ENCODE data around the gene OTUD4.
A peak's percentile ranks its signal among the peaks of the same experiment; 100 is the strongest.
"Not testable (repeated sequence)": the region's sequence is repeated elsewhere in the genome, so short reads cannot be mapped to it uniquely, and the experiment has no call there.

Gene OTUD4

DNA sequence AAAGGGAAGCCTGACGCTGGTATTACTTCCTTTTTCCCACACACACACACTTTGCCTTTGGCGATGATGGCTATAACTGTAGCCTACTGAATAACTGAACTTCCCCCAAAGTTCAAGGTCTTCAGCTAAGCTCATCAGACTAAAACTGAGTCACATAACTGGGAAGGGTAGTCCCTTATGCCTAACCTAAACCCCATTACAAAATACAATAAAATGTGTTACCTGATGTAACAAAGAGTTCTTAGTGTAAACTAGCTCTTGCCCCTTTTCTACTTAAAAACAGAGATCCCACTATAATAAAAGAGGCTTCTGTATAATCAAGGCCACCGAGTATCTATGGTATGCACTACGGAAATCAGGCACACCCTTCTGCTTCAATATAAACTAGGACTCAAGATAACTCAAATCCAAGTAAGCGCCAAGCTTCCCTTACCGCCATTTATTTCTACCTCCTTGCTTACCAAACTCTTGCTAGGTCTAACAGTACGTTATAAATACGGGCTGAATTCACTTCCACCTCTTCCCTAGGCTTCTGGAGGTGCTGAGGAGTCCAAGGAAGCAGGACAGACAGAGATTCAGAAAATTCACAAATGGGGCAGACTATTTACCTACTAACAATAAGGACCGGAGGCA is 2.4 kb downstream of the OTUD4 start:
- no peak for FAIRE-seq

DNA sequence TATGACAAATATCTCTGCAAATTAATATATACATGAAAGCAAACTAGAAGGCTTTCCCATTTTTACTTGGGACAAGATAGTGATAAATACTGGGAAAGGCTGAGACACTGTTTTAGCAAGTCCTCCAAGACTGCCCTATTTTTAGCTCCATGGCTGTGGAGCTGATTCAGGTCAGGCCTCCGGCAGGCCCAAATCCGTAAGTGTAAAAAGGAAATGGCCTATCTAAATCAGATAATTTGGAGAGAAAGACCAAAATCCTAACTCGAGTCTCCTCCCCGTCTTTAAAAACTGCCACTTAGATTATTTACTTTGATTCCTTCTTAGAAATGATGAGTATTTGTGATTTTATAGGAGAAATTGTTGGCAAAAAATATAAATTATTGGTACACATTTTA is 2.9 kb downstream of the OTUD4 start:
- FAIRE-seq = no peak

DNA sequence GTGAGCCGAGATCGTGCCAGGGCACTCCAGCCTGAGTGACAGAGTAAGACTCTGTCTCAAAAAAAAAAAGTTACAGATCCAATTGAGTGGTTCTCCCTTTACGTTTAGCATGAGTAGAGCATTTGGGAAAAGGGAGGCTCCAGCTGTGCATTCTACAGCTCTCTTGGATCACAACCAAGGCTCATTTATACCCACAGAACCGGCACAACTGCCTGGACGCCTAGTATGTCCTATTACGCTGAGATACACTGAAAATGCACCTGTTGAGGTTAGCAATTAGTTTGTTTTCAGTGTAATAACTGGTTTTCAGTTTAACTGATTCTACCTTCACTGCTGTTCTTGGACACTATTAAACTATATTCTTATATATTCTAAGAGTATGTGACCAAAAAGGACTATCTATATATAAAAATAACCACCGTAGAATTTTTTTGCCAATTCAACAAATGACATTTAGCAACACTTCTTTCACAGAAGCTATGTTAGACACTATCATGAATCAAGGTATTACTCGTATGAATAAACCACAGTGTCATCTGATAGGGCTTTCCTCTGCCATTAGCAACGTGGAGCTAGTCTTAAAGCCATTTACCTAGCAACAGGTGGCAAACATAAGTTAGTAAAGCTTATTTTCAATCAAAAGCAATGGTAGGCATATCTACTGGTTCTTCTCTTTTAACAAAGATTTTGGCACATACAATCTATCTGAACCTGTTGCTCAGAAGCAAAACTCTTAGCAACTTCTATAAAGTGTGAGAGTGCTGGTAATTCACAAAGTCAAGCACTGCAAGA is 3.6 kb downstream of the OTUD4 start:
- no peak for FAIRE-seq

DNA sequence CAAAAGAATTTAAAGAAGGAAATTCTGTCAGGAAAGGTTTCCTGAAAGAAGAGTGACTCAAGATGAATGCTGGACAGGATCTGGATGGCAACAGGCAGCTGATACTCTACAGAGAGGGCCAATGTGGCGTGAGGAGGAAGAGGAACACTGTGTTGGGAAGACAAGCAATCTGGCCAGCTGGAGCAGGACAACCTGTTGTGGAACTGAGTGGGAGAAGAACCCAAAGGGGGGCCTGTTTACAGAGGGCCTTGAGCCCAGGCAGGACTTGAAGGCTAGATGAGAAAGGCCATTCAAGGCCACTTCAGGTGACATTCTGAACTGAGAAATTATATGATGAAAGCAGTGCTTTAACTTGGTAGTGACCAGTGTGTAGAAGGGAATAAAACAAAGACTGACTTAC is 8.5 kb downstream of the OTUD4 start:
- no peak for FAIRE-seq

DNA sequence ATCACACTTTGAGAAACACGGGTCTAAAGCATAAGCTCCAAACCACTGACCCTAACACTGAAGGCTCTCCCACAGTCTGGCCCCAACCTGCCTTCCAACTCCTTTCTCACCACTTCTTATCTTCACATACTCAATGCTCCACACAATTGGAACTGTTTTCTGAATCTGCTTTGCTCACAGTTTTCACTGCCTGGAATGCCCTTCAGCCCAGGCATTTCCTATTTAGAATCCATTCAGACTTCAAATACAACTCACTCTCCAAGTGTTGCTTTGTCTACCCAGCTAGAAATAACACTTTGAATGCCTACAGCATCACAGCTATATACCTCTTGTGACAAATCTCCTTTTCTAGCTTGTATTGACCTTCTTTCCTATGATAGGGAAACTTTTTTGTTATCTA is 10.2 kb downstream of the OTUD4 start:
- FAIRE-seq = no peak

DNA sequence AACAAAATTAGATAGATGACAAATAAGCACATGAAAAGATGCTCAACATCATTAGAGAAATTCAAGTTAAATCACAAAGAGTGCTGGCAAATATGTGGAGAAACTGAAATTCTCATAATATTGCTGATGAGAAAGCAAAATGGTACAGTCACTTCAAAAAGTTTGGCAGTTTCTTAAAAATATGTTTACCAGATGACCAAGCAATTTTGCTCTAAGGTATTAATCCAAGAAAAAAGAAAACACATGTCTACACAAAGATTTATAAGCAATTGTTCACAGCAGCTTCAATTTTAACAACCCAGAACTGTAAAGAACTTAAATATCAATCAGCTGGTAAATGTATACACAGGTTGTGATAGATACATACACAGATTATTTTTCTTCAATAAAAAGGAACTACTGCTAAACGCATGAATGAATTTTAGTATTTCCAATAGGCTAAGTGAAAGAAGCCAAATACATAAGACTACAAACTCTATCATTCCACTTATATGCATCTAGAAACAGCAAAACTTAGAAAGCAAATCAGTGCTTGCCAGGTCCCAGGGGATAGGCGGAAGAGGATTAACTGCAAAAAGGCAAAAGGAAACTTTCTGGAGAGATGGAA is 11.7 kb downstream of the OTUD4 start:
- no peak for FAIRE-seq

DNA sequence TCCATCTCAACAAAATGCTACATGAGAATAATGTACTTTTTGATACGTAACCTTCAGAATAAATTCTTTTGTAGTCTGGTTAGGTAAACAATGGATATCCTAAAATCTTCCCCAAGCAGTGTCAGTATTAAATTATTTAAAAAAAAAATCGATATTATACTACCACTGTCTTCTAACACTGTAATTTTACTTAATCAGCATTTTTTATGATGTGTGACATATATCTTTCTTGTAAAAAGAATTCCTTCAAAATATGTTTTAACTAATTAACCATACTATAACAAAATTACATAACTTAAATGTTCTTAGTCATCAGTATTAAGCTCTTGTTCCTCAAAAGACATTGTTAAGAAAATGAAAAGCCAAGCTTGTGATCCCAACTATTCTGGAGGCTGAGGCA is 12.5 kb downstream of the OTUD4 start:
- peak; percentile 27 for FAIRE-seq

DNA sequence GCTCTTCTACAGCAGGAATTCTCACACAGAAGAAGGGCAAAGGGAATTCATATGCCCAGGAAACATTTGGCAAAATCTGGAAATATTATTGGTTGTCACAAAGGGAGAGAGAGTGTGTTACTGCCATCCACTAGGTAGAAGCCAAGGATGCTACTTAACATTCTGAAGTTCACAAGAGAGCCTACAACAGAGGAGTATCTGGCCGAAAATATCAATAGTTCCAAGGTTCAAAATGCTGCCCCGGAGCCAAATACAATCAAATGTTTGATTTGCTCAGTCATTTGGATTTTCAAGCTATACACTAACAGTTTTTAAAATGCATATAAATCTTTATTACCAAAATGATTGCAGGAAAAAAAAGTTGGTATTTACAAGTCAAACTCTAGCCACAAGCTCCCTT is 18.8 kb downstream of the OTUD4 start:
- FAIRE-seq = no peak

DNA sequence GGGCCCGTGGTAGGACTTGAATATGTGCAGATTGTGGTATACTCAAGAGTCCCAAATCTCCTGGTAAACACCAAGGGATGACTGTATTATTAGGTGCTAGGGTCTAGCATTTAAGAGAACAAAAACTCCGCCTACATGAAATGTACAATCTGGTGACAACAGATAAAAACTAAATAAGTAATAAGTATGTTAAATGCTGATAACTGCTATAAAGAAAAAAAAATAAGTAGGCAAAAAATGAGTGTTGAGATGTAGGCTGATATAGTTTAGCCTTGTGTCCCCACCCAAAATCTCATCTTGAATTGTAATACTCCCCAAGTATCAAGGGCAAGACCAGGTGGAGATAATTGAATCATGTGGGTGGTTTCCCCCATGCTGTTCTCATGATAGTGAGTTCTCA is 23.4 kb downstream of the OTUD4 start:
- FAIRE-seq = no peak

DNA sequence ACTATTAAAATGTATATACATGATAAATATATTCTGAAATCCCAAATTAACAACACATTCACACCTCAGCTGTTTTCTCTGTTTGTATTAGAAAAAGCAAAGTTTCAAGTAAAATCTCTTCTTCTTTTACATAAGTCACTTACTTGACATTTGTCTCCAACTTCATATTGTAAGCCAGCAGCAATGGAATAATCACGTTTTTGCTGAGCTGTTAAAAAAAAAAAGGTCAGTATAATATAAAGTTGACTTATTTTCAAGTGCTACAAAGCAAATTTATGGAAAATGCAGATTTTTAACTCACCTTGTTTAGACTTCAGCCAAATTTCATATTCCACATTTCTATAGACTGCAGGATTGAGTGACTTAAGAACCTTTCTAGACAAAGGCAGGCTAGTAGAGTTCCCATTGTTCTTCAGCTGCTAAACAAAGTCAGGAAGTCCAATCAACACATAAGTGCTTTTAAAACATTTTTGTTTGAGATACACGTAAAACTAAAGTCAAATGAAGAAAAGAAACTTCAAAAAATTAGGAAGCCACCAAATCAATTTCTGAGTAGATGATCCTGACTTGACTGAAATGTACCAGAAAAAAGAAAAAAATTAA is 25.0 kb downstream of the OTUD4 start:
- FAIRE-seq = no peak

DNA sequence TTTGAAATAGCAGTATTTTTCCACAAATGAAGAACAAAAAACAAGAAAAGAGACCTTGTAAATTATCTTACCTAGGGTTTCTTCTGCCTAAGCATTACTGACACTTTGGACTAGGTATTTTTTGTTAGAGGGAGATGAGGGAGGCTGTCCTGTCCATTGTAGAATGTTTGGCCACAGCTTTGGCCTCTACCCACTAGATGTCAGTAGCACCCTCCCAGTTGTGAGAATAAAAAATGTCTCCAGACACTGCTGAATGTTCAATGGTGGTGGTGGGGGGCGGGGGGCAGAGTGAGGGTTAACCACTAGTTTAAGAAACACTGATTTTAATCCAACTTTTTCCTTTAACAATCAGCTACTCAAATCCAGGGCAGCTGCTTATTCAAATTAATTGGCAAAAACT is 25.8 kb downstream of the OTUD4 start:
- FAIRE-seq = no peak

DNA sequence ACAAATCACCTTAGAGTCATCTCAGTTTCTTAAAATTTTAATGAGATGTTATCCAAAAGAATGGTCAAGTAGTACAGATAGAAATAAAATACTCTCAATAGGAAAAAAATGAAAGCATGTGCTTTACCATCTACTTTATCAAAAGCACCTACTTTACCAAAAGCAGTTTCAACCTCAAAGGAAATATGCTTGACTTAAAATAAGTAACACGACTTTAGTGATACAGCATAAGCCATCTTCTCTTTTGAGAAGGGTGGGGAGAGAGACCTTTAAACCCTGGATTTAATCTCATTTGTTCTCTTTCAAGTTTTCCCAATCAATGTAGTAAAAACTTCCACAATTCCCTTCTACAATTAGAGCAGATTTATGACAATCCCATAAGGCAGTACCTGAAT is 26.5 kb downstream of the OTUD4 start:
- FAIRE-seq = no peak

DNA sequence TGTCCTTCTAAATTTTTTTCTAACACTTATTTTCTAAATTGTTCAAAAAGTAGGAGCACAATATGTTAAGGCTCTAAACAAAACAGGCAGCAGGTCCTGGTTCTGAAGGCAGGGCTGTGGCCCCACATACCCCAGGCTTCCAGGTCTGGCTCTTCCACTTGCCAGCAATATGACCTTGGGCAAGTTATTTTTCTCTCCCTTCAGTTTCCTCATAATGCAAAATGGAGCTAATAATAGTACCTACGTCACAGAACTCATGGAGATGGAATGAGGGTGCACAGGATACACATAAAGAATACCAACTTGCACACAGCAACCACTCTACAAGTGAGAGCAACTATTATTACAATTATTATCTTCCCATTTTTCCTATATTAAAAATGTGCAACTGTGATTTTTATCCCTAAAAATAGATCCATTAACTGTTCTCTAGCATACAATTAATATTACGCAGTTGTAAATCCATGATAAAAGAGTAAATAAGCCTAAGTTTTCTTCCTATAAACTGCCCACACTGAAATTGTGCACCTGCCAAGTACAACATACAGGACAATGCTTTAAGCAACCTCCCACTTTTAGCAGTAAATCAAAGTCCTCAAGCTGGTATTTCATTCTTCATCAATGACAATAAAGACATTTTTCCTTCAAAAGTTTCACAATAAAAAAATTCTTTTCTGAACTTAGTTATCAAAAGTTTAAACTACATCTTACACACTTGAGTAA is 27.0 kb downstream of the OTUD4 start:
- no peak for FAIRE-seq

DNA sequence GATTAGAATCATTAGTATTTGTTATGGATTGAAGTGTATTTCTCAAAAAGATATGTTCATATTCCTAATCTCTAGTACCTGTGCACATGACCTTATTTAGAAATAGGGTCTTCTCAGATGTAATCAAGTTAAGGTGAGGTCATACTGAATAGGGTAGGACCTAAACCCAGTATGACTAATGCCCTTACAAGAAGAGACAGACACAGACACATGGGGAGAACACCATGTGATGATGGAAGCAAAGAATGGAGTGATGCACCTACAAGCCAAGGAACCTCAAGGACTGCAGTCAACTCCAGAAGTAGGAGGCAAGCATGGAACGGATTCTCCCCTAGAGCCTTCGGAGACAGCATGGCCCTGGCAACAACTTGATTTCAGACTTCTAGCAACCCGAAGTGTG is 31.4 kb downstream of the OTUD4 start:
- no peak for FAIRE-seq

DNA sequence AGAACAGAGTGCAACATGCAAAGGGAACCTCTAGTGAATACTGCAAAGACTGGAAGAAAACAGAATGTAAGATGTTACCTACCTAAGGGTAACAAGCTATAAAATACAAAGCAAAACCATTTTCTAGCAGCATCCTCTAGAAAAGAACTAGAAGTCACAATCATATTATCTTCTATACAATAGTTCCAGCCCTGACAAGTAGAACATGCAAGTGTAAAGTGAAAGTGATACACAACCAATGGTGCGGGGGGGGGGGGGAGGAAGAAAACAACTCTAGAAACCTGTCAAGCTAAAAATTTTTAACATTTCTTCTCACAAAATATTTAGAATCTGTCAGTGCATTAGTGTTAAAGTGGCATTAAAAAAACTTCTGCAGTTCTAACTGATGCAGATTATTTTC is 44.2 kb downstream of the OTUD4 start:
- FAIRE-seq = not testable (repeated sequence)

DNA sequence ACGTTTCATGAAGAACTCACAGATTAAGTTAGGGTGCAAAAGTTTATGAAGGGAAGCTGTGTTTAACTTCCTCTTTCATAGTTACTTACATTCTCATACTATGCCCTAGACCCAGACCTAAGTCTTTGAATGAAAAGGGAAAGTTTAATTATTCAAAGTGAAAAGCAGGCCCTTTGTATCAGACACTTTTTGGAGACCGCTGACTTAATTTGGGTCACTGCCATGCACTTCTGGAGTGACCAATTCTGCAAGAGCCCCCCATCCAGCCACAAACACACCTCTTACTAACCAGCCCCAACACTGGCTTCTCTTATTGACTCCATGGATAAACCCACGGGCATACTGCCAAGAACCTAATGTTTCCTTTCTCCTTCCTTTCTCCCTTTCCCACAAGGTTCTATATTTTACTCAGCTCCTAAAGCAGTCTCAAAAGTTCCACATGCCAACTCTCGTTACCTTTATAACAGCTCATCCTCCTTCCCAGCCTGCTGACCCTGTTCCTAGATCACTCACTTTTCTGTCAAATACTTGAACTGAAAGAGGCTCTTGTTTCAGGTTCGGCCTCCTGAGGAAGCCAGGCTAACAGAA is 47.8 kb downstream of the OTUD4 start:
- FAIRE-seq = no peak

DNA sequence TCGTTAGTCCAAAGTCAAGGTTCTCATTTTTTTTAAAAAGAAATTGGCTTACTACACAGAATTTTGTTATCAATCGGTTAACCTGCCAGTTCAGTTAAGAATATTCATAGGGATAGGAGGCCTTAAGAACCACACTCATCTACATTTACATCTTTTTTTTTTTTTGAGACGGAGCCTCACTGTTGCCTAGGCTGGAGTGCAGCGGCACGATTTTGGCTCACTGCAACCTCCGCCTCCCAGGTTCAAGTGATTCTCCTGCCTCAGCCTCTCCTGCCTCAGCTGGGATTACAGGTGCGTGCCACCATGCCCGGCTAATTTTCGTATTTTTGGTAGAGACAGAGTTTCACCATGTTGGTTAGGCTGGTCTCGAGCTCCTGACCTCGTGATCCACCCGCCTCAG is 48.5 kb downstream of the OTUD4 start:
- no peak for FAIRE-seq

DNA sequence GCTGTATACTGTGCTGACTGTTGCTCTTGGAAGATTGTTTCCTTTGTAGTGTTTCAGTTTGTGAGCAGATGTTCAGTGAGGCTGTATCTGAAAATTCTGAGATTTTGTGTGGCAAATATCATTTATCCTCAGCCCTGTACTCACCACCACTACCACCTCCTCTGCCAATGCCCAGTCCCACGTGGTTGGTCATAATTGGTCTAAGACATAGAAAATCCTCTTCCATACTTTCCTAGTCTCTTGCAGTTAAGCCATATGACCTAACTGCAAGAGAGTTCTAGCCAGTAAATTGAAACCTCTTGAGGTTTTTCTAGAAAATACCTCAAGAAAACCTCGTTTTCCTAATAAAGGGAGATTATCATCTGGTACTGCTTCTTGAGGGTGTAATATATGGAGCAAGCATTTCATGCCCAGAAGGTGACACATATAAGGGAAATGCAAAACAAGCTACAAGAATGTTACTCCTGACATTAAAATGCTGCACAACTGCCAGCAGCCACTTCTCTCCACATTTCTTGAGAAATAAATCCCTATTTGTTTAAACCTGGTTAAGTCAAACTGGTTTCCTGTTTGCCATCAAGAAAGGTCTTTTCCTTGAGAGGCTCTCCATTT is 49.5 kb downstream of the OTUD4 start:
- FAIRE-seq = no peak

DNA sequence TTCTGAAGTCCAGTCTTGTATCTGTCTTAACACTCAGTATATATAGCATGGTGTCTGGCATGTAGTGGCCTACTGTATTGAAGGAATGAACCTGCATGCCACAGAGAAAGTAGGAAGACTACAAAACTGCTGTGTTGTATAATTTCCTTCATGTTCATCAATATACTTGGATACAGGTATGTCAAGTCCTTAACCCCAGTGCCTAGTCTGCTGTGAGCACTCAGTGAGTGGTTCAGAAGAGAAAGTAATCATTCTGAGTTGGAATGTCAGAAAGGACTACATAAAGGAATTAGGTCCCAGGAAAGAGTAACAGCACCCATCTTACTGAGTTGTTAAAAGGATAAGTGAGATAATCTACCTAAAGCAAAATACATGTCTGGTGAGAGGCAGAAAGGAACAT is 50.3 kb downstream of the OTUD4 start:
- no peak for FAIRE-seq

DNA sequence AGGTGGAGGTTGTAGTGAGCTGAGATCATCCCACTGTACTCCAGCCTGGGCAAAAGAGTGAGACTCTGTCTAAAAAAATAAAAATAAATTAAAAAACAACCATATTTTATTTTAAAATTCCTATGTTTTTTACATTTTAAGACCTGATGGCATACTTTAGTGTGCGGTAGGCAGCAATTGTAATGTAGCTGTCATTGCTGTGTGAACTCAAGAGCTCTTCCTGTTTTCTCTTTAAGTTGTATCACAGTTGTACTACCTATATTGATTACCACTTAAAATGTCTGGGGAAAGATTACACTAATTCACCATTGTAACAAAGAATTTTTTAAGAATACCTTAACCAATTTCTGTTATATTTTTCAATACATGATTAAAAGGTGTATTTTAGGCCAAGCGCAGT is 55.0 kb downstream of the OTUD4 start:
- FAIRE-seq = no peak

DNA sequence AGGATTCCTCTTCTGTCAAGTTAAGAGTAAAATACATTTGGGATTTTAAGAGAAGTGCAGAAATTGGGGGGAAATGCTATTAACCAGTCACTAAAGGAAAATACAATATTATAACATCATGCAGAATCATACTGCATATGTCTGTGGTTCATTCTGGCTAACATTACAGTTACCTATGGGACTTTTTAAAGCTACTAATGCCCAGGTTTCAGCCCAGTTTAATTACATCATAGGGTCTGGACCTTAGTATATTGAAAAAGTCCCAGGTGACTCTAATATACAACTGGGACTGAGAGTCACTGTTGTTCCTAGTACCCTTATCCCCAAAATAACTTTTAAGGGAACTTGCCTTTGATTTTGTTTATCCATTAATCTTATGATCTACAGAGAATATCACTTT is 72.3 kb downstream of the OTUD4 start:
- FAIRE-seq = no peak

DNA sequence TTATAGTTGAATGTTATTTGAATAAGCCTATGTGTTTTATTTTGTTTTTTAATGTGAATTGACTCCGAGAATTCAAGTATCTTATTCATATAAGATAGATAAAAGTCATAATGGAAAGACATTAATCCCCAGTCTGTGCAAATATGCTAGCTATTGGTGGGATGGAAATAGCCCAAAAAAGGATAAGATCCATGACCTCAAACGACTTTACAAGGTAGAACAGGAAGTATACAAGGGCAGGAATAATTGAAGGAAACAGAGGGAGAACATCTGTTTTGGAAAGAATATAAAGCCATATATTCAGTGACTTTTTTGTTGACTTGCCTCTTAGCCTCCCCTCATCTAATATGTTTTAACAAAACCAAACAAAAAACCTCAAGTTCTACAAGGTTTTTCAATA is 73.3 kb downstream of the OTUD4 start:
- no peak for FAIRE-seq

DNA sequence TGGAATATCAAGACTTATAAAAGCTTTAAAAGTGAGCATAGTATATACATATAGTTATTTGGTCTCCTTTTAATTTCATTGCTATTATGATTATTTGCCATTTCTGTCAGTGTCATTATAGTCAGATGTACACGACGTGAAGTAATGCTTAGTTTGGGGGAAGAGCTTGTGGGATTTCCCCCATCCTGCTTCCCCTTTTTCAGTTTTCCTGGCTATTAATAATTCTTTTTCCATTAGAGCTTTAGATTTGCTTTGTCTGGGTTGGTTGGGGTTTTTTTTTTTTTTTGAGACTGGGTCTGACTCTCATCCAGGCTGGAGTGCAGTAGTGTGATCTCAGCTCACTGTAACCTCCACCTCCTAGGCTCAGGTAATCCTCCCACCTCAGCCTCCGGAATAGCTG is 76.9 kb downstream of the OTUD4 start:
- no peak for FAIRE-seq
